Measurements from ENCODE around the gene SCUBE1. TPM values are rescaled to one million over a fixed set of nuclear protein-coding genes. Genes with fewer than 3 reads are reported as not detected.

The SCUBE1 gene
- total RNA-seq, 1 experiment from 2014 or later: 3.9 TPM

DNA sequence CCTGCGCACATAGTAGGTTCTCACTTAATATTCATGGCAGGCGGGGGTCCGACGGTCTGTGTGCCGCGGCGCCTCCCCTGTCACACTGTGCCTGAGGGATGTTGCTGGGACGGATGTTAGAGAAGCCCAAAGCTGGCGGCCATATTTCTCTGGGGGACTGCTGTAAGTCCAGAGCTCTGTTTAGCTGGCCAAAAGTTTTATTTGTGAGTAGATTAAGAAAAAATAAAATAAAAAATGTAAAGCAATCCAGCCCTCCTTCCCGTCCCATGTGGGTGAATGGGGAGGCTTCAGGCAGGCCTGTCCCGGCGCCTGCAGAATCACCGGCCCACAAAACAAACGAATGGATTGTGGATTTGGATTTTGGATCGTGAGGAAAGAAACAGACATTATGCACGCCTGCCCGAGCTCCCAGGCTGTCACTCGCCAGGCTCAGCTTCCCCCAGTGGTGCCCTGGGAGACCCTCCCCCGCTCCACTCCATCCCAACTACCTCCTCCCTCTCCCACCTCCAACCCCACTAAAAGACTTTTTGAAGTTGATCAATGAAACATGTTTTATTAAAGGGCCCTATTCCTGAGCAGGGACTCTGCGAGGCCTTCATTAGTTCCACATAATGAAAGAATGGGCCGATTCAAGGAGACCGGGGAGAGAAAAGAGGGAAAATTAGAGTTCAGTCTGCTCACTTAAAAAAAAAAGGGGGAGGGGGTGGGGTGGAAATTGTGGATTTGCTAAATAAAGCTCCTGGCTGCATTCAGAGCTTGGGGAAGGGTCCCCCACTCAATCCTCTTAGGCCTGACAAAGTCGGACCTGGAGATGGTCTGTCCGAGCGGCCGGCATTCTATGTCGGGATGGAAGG is 20.4 kb upstream of the SCUBE1 start:
- no peaks in the 10 kb centered on the region for H3K4me1 ChIP-seq (ENCODE audit: control insufficient read depth in 1 of 2, insufficient read depth in 2 of 2, low read length in 2 of 2)
- no peak overlapping the region for H2AFZ ChIP-seq (ENCODE audit: low read depth, low read length, poor library complexity, severe bottlenecking)
- DNase-seq (ENCODE audit: low read depth, low spot score) (no peak), ATAC-seq (no peak)
- CTCF ChIA-PET: interaction anchor here (0.8 to 1.2 kb wide), 2 partner anchors 17 to 89 kb away, joined by 4 read pairs; no protein-coding TSS in a partner anchor
- no TSS peak for BruUV-seq (replicated peaks)
- H3K27me3 ChIP-seq (ENCODE audit: insufficient read depth, low read length): peaks cover 15% of the 10 kb centered on the region
- no peaks in the 10 kb centered on the region for H3K36me3 ChIP-seq (ENCODE audit: control insufficient read depth in 1 of 2, insufficient read depth in 2 of 2, low read length in 2 of 2)
- H3K9me3 ChIP-seq (ENCODE audit: control insufficient read depth in 1 of 2, insufficient read depth in 1 of 2, low read depth in 1 of 2, low read length in 2 of 2): no peaks in the 10 kb centered on the region
- TF ChIP-seq MAX (IDR thresholded peaks at IDR 0.05): no peak
- H3K4me2 ChIP-seq (ENCODE audit: low read length): no peak overlapping the region
- no peak overlapping the region for H3K4me3 ChIP-seq (replicated peaks in 1 of 2; ENCODE audit: low read depth in 1 of 2, low read length in 2 of 2)
- no peak overlapping the region for H3K9ac ChIP-seq (ENCODE audit: low read length)
- RAD21 ChIA-PET (ENCODE audit: low non-redundant PET in 1 of 2, low total read pairs in 2 of 2, uncharacterized antibody in 2 of 2, unreplicated experiment in 2 of 2): no interaction called here
- no peaks in the 10 kb centered on the region for H3K9me2 ChIP-seq (ENCODE audit: insufficient read depth)
- POLR2A ChIA-PET: no interaction called here
- H3K79me2 ChIP-seq (ENCODE audit: insufficient read depth, low read length): no peaks in the 10 kb centered on the region
- intact Hi-C loops (cut with micrococcal nuclease): no loop called here
- no peaks in the 10 kb centered on the region for H4K20me1 ChIP-seq (ENCODE audit: insufficient read depth)
- no peak overlapping the region for H3K27ac ChIP-seq (ENCODE audit: low read depth, low read length)

DNA sequence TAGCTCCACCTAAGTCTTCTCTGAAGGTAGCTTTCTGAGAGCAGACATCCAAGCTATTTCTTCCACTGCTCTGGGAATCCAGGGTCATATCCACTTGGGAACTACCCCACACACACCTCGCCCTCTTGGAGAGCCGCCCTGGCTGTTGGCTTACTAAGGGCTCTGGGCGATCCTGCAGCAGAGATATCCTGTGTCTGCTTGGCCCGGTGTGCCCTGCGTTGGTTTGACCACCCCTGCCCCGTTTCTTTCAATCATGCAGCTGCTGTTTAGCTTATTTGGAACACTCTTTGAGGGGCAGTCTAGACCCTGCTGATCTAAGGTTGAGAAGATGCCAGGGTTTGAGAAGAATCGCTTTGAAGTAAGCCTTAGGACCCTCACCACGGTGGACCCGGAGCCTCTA is 17.4 kb upstream of the SCUBE1 start:
- BruUV-seq (replicated peaks): no TSS peak
- ATAC-seq (no peak), DNase-seq (ENCODE audit: low read depth, low spot score) (no peak)
- Histone ChIP-seq H3K27ac (ENCODE audit: low read depth, low read length) (no peak overlapping the region), H3K9me2 (ENCODE audit: insufficient read depth) (no peaks in the 10 kb centered on the region), H3K4me2 (ENCODE audit: low read length) (no peak overlapping the region), H2AFZ (ENCODE audit: low read depth, low read length, poor library complexity, severe bottlenecking) (no peak overlapping the region), H3K79me2 (ENCODE audit: insufficient read depth, low read length) (no peaks in the 10 kb centered on the region), H3K36me3 (ENCODE audit: control insufficient read depth in 1 of 2, insufficient read depth in 2 of 2, low read length in 2 of 2) (no peaks in the 10 kb centered on the region), H3K4me3 (replicated peaks in 1 of 2; ENCODE audit: low read depth in 1 of 2, low read length in 2 of 2) (no peak overlapping the region), H3K4me1 (ENCODE audit: control insufficient read depth in 1 of 2, insufficient read depth in 2 of 2, low read length in 2 of 2) (no peaks in the 10 kb centered on the region), H3K9ac (ENCODE audit: low read length) (no peak overlapping the region), H3K9me3 (ENCODE audit: control insufficient read depth in 1 of 2, insufficient read depth in 1 of 2, low read depth in 1 of 2, low read length in 2 of 2) (no peaks in the 10 kb centered on the region), H4K20me1 (ENCODE audit: insufficient read depth) (no peaks in the 10 kb centered on the region), H3K27me3 (ENCODE audit: insufficient read depth, low read length) (no peaks in the 10 kb centered on the region)
- CTCF ChIA-PET: no interaction called here
- RAD21 ChIA-PET (ENCODE audit: low non-redundant PET in 1 of 2, low total read pairs in 2 of 2, uncharacterized antibody in 2 of 2, unreplicated experiment in 2 of 2): no interaction called here
- intact Hi-C loops (cut with micrococcal nuclease): no loop called here
- POLR2A ChIA-PET: no interaction called here
- no peak for TF ChIP-seq REST (IDR thresholded peaks at IDR 0.05; ENCODE audit: low read depth)
- TF ChIP-seq EZH2phosphoT487 (IDR thresholded peaks at IDR 0.05; ENCODE audit: borderline replicate concordance): no peak
- TF ChIP-seq YY1 (IDR thresholded peaks at IDR 0.05; ENCODE audit: extremely low read depth, insufficient replicate concordance, low read depth, low read length): no peak
- no peak for TF ChIP-seq SIN3A (IDR thresholded peaks at IDR 0.05; ENCODE audit: low read depth)
- TF ChIP-seq TCF7L2 (IDR thresholded peaks at IDR 0.05; ENCODE audit: borderline replicate concordance, extremely low read depth, insufficient read depth, insufficient read length): no peak
- no peak for TF ChIP-seq MAX (IDR thresholded peaks at IDR 0.05)
- no peak for TF ChIP-seq SRF (IDR thresholded peaks at IDR 0.05; ENCODE audit: low read depth)
- no peak for TF ChIP-seq JUND (IDR thresholded peaks at IDR 0.05)
- no peak for TF ChIP-seq FOSL1 (IDR thresholded peaks at IDR 0.05; ENCODE audit: low read depth)

Data from HCT116 (cell line).